GM18907 (cell line): ENCODE results near the gene LMTK2.

Experiments used
- ATAC-seq: cut with Tn5 transposase; IDR thresholded peaks from one replicate; pipeline ENCODE4 v1.9.1; 2021; ENCODE audit warnings: mild to moderate bottlenecking, moderate library complexity; ENCODE audit not compliant: unreplicated experiment

The LMTK2 gene

DNA sequence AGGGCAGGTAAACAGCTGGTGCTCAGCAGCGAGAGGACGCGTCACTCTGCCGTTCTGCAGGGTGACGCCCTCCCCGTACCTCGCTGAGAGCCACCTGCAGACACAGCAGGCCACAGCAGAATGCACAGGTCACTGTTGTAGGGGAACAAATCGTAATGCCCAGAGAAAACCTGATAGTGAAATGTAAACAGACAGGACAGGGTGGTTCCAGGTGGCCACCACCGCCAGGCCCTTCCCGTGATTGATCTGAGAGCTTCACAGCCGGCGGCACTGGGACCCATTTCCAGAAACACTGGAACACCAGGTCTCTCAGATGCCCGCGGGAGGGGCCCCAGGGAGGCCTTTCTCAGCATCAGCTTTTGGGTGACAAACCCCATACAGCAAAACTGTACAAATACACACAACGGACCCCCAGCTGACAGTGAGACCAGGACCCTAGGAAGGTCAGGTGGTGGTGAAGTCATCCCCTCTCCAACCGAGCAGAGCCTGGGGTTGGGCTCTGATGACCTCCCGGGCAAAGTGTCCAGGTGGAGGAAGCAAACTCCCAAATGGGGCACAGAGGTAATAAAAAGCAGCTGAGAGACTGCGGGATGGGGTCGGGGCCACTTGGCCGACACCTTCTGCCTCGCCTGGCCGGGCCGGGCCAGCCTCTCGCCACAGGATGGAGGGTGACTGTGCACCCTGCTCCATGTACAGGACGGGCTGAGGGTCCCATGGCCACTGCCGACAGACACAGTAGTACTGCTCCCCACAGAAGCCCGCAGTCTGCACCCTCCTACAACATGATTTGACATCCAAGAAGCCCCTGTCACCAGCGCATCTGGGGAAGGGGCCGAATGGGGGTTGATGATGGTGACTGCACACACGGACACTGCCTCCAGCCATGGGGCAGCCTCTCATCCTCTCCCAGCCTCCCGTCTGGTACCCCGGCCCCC is 109.2 kb downstream of the LMTK2 start:
- ATAC-seq, result no peak

DNA sequence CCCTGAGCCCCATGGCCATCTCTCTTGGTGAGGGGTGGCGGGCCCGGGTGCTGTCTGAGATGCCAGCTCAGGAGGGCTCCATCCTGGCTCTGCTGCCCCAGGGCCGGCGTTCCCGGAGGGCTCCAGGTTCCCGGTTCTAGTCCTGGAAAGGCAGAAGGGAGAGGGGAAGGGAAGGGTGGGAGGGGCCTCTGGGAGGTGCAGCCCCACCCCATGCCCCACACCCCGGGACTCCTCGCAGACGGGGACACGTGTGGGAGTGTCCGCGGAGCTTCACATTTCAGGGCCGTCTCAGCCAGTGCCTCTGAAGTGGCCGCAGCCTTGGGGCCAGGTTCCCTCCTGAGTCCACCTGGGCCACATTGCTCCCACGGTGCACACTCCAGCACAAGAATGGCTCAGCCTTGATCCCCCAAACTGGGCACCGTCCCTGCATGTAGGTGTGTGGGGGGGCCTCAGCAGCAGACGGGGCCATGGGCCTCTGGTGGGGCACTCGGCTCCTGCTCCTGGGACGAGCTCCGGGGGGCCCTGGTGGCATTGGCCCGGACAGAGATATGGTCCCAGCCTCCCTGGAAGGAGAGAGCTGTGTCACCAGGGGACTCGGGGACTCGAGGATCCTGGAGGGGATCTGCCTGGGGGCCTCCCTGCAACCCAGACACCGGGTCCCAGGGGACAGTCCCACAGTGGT is 110.4 kb downstream of the LMTK2 start:
- no peak for ATAC-seq

GRCh38 chr7:98217623-98218582 is 111.2 kb downstream of the LMTK2 start:
- ATAC-seq, result no peak

- ATAC-seq, result peak; percentile 4
Observed at GRCh38 chr7:98219382-98219781, 112.7 kb downstream of the LMTK2 start.

- ATAC-seq, result no peak
Observed at GRCh38 chr7:98221611-98222532, 115.2 kb downstream of the LMTK2 start.

DNA sequence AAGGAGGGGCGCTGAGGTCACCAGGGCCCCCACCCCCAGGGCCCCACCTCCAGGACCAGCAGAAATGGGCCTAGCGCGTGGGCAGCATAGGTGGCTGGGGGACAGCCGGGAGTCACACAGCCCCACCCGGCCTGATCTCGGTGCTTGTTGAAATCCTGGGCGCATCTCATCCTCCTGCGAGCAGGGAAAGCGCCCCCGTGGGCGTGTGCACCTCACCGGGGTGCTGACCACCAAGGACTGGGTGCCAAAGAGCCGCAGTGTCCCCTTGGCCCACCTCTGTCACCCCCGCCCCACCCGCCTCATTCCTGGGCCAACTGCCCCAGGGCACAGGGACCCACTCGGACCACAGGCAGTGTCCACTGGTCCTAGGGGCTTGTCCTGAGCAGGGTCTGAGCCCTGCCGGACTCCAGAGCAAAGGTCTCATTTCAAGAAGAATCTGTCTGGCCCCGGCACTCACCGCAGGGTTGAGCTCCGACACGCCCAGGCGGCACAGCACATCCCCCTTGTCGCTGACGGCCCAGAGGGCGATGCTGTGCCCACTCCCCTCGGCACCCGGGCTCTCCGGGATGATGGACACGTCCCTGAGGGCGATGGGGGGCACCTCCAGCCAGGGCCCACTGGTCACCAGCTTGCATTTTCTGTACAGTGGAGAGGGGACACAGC is 116.0 kb downstream of the LMTK2 start:
- no peak for ATAC-seq

GRCh38 chr7:98223351-98223897 is 116.8 kb downstream of the LMTK2 start:
- no peak for ATAC-seq

DNA sequence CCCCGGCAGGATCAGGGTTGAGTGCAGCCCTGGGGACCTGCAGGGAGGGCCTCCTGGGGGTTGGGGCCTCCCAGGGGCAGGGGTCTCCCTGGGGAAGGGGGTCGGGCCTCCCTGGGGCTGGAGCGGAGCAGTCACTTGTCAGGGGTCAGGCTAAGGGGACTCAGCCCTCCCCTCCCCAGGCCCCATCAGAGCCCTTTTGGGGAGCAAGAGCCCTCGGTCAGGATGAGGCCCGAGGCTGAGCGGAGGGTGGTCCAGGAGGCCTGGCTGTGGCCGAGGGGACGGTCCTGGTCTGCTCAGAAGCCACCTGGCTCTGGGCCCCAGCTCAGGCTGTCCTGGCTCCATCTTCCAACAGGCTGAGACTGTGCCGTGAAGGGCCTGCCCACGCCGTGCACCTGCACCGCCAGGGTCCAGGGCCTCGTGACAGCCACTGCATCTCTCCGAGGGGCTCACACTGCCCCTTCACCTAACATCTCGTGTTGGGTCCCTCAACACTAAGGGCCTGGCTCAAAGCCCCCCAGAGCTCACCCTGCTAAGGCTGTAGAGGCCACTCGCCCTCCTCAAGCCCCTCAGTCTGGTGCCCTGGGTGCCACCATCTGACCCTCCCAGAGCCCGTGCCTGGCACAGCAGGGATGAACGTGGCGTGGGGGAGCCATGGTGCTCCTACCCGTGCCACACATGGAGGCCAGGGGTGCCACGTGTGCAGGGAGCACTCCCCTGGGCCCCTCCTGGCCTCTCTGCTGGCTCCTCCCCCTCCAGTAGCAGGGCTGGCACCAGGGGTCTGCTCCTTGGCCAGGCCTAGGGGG is 117.4 kb downstream of the LMTK2 start:
- no peak for ATAC-seq

- ATAC-seq, result no peak
Observed at GRCh38 chr7:98224701-98225181, 118.1 kb downstream of the LMTK2 start.

DNA sequence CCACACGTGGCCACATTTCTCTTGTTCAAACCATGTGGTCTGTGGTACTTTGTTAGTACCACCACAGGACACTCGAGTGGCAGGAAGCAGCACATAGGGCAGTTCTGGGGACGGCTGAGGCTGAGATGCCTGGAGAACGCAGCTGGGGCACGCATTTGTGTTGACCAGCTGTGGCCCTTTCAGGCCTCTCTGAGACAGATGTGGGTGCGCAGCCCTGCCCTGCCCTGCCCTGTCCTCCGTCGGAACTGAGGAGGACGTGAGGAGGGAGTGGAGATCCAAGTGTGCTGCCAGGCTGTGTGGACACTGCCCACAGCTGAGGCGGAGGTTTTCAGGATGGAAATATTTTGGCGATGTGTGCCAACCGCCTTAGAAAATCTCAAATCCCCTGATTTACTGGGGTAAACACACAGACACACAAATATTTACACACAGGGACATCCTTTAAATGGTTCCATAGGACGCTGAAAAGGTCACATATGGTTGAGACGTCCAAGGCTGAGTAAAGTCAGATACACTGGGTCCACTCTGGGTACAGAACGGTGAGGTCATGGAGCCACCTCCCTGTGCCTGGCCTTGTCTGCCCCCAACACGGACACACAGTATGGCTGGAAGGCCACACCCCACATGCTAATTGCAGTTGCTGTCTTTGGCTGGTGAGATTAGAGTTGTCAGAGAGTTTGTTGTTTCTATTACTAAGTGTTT is 119.4 kb downstream of the LMTK2 start:
- no peak for ATAC-seq

DNA sequence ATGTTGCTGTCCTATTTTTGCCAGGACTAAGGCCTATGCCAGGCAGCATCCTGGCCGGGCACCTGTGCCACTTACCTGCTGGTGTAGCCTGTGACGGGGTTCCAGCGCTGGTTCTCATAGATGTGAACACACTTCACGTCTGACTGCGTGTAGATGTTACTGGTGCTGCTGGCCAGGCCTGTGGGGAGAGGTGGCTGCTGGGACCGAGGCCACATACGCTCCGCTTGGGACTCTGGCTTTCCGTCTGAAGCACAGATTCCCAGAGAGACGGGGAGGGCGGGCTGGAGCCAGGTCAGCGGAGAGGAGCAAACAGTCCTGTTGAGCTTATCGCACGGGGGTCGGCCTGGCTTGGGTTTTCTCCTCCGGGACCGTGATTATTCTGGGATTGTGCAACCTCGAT is 121.3 kb downstream of the LMTK2 start:
- ATAC-seq, result no peak

DNA sequence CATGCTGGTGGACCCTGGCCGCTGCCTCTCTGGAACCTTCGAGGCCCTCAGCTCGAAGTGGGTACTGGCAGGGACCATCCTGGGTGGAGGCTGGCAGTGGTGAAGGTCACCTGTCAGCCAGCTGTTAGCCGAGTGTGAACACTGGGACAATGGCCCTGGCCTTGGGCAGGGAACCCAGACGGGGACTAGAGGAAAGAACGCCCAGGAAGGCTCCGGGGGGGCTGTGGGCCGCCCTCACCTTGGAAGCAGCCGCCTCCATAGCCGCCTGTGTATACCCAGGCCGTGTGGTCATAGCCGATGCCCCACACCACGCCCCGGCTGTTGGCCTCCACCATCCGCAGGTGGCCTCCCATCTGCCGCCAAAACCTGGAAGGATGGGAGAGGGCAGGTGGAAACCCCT is 122.1 kb downstream of the LMTK2 start:
- ATAC-seq, result no peak

DNA sequence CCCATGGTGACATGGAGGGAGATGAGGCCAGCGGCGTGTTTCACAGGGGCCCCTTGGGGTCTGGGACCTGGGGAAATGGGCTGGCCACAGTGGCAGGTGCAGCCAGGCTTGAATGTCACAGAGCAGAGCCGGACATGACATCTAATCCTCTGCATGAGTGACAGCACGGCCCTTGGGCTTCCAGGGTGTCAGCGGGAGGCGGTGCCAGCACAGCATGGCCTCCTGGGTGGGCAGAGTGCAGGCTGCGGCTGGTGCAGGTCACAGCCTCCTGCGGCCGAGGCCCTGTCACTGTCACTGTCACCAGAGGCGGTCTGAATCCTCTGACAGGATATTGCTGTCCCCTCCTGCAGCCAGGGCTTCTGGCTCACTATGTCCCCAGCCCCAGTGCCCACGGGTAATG is 122.8 kb downstream of the LMTK2 start:
- ATAC-seq, result no peak

DNA sequence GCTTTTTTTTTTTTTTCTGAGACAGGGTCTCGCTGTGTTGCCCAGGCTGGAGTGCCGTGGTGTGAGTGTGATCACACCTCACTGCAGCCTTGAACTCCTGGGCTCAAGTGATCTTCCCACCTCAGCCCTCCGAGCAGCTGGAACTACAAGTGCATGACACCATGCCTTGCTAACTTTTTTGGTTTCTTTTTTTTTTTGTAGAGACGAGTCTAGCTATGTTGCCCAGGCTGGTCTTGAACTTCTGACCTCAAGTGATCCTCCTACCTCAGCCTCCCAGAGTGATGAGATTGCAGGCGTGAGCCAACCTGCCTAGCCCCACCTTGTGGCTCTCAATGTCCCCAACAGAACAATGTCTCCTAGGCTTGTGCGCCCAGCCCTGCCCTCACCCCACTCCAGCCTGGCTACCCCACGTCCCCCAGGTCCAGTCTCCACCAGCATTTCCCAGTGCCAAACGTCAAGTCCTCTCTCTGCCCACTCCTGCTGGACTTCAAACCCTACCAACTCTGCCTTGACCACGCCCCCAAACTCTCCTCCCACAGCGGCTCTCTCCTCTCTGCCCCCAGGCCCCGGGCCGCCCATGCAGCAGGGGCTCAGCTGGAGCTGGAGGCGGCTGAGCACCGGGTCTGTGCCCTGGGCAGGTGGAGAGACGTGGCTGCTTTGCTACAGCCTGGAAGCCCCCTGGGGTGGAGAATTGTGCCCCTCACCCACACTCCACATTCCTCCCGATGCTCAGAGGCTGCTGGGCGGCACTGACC is 123.5 kb downstream of the LMTK2 start:
- ATAC-seq, result no peak

GRCh38 chr7:98230746-98231471 is 124.2 kb downstream of the LMTK2 start:
- no peak for ATAC-seq
